Cerebellar nuclear complex (tissue), 1 donor: Measurements from ENCODE around the gene RABGGTB.
"Not testable (repeated sequence)": the region's sequence is repeated elsewhere in the genome, so short reads cannot be mapped to it uniquely, and the experiment has no call there.

Experiments
- DNase-seq, 2 experiments: peaks; one replicate each; lab custom pipeline; 2025; lab: John Stamatoyannopoulos, UW

The RABGGTB gene

GRCh38 chr1:75795703-75796193 lies 9.7 kb downstream of the RABGGTB start:
- DNase-seq, result no peak

GRCh38 chr1:75796376-75797272 lies 10.6 kb downstream of the RABGGTB start, which contains the start of gene MSH4:
Gene MSH4 (plus strand): TSS chr1:75796882. CDS start chr1:75796986, 104 bp downstream.
- no peak for DNase-seq

DNA sequence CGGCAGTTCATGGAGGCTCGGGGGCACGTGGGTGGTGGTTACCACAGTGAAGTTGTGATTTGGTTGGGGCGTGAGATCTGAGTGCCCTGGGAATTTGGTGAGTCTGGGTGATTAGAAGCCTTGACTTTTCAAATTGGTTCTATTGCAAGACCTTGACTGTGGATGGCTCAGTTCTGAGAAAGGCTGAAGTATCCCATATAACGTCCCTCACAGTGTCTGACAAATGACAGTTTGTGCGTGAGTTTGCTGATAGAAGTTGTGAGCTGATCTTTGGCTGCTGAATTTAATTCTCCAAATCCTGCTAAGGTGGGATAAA lies 11.2 kb downstream of the RABGGTB start:
- no peak for DNase-seq

GRCh38 chr1:75797606-75798216 lies 11.7 kb downstream of the RABGGTB start:
- DNase-seq, result no peak

DNA sequence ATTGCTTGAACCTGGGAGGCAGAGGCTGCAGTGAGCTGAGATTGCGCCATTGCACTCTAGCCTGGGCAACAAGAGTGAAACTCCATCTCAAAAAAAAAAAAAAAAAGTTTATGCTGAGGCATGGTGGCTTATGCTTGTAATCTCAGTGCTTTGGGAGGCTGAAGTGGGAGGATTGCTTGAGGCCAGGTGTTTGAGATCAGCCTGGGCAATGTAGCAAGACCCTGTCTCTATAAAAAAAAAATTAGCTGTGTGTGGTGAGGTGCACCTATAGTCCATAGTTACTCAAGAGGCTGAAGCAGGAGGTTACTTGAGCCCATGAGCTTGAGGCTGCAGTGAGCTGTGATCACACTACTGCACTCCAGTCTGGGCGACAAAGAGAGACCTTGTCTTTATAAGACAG lies 15.4 kb downstream of the RABGGTB start:
- DNase-seq, result not testable (repeated sequence)

DNA sequence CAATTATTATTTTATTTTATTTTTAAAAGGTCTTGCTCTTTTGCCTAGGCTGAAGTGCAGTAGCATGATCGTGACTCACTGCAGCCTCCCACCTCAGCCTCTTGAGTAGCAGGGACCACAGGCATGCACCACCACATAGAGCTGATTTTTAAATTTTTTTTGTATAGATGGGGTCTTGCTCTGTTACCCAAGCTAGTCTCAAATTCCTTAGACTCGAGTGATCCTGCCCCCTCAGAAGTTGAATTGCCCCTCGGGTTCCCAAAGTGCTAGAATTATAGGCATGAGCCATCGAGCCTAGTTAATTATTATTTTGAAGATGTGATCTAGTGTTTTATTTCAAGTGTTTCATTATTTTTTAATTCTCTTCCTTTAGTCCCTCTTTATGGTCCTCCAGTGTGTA lies 22.9 kb downstream of the RABGGTB start:
- DNase-seq, result no peak

- DNase-seq, result not testable (repeated sequence)
Measured at GRCh38 chr1:75810113-75810512, 24.1 kb downstream of the RABGGTB start.

DNA sequence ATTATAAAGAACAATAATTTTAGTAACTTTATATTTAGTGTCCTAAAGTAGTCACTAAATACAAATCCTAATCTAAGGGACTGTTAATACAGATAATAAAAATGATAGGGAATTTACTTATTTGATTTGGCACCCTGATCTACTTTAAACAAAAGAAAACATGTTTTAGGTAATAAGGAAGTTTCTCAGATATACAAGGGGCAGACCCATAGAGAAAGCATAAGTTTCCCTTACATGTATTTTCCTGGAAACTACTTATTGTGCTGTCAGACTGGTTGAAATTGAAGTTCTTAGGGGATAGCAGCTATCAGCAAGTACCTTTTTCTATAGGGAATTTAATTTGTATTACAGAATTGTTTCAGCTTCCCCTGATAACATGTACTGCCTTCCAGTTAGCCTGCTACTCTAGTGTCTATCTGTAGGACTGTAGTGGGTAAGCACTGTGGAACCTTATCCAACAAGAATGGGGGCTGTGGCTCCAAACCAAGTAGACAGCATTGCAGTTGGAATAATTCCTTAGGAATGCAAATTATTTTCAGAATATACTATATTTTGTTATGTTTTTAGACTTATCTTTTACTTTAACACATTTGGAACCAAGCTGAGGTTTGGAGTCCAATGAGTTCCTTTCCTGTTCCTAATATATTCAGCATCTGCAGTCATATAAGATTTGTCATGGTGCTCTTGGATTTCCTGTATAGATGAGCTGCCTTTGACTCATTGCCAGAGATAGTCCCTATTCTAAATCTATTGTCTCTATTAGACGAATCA lies 25.3 kb downstream of the RABGGTB start:
- no peak for DNase-seq

DNA sequence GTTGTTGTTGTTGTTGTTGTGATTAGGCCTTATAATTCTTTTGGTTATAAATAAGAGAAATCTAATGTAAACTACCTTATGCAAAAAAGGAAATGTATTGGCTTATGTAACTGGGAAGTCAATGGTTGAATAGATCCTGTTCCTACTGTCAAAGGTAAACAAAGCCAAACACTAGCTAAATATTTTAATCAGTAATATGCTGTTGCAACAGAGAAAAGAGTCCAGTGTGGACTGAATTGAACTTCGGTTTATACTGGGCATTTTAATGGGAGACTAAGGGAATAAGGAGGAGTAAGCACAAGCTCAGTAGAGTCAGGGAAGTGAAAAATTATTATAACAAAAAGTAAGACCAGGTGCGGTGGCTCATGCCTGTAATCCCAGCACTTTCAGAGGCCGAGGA lies 26.0 kb downstream of the RABGGTB start:
- DNase-seq, result no peak

DNA sequence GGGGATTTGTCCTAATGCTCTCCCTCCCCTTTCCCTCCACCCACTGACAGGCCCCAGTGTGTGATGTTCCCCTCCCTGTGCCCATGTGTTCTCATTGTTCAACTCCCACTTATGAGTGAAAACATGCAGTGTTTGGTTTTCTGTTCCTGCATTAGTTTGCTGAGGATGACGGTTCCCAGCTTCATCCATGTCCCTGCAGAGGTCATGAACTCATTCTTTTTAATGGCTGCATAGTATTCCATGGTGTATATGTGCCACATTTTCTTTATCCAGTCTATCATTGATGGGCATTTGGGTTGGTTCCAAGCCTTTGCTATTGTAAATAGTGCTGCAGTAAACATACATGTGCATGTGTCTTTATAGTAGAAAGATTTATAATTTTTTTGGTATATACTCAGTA lies 37.5 kb downstream of the RABGGTB start:
- DNase-seq, result not testable (repeated sequence)

DNA sequence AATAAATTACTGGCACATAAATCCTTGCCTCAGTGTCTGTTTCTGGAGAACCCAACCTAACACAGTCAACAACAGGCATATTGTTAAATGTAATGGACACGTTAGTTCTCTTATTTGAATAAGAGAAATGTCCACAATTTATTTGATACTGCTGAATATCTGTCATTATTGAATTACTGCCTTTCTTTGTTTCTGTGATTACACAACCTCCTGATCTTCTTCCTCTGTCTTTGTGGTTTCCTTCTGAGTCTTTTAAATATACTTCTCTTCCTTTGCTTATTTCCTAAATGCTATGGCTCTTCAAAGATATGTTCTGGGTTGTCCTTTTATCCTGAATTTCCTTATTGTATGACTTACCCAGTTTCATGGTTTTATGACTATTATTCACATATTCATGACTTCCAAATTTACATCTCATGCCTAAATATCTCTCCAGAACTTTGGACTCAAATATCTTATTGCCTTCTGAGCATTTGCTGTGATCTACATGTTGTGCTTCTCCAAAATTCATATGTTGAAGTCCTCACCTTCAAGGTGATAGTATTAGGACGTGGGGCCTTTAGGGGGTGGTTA lies 50.6 kb downstream of the RABGGTB start:
- no peak for DNase-seq

DNA sequence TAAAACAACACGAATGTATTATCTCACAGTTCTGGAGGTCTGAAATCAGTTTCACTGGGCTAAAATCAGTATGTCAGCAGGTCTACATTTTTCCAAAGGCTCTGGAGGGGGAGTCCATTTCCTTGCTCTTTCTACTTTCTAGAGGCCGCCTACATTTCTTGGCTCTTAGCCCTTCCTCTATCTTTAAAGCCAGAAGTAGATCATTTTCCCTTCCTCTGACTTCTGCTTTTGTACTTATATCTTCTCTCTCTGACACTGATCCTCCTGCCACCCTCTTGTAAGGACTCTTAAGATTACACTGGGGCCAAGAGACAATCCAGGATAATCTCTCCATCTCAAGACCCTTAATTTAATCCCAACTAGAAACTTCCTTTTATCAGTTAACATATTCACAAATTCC lies 52.0 kb downstream of the RABGGTB start:
- no peak for DNase-seq

DNA sequence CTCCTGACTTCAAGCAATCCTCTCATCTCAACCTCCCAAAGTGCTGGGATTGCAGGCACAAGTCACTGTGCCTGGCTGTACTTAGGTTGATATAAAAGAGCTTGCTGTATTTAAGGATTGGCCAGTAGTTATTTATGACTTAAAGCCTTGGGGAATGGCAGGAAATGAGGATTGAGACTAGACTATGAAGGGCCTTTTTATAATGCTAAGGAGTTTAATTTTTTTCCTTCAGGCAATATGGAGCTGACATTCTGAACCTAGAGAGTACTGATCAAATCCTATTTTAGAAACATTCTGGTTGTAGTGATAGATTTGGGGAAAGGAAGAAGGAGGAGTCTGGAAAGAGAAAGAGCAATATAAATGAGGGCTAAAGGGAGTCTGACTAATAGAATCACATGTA lies 55.4 kb downstream of the RABGGTB start:
- DNase-seq, result no peak
